Neural progenitor cell (in vitro differentiated cells): Measurements from ENCODE around the gene STAT2. TPM values are rescaled to one million over a fixed set of nuclear protein-coding genes. Genes with fewer than 3 reads are reported as not detected.

Experiments used
- DNase-seq: peaks from one replicate; pipeline ENCODE4 v3.0.0-alpha.2; 2016; ENCODE audit warnings: low spot score
- H2AFZ ChIP-seq: fragments of 200-600 bp; sonication (generic); replicated peaks from 2 replicates; pipeline ENCODE4 v1.6.1; 2016; ENCODE audit warnings: antibody characterized with exemption
- H3F3A ChIP-seq: fragments of 200-600 bp; sonication (generic); 2 replicates; pipeline ENCODE4 v1.6.1; 2016; ENCODE audit warnings: antibody characterized with exemption, low read depth
- H3K27ac ChIP-seq: fragments of 200-600 bp; sonication (generic); 2 replicates; pipeline ENCODE4 v1.5.1; 2016; ENCODE audit warnings: mild to moderate bottlenecking
- H3K27me3 ChIP-seq: fragments of 200-600 bp; sonication (generic); 2 replicates; pipeline ENCODE4 v1.6.1; 2016; ENCODE audit warnings: mild to moderate bottlenecking, moderate library complexity
- H3K36me3 ChIP-seq: fragments of 200-600 bp; sonication (generic); 2 replicates; pipeline ENCODE4 v1.5.1; 2016
- H3K4me1 ChIP-seq: fragments of 200-600 bp; sonication (generic); 2 replicates; pipeline ENCODE4 v1.6.1; 2016; ENCODE audit warnings: mixed run types
- H3K4me2 ChIP-seq: fragments of 200-600 bp; sonication (generic); 2 replicates; pipeline ENCODE4 v1.6.1; 2016
- H3K4me3 ChIP-seq: fragments of 200-600 bp; sonication (generic); 2 replicates; pipeline ENCODE4 v1.5.1; 2016
- H3K79me2 ChIP-seq: fragments of 200-600 bp; sonication (generic); 2 replicates; pipeline ENCODE4 v1.6.1; 2016; ENCODE audit warnings: low read depth
- H3K9ac ChIP-seq: fragments of 200-600 bp; sonication (generic); 2 replicates; pipeline ENCODE4 v1.6.1; 2016
- H3K9me3 ChIP-seq: fragments of 200-600 bp; sonication (generic); 2 replicates; pipeline ENCODE4 v1.5.1; 2016; ENCODE audit warnings: low read depth
- H4K20me1 ChIP-seq: fragments of 200-600 bp; sonication (generic); 2 replicates; pipeline ENCODE4 v1.6.1; 2016; ENCODE audit warnings: low read depth
- H3K27ac Mint-ChIP-seq: 3 replicates; pipeline ENCODE4 v1.8.0; 2021; ENCODE audit warnings: mixed read lengths
- H3K27me3 Mint-ChIP-seq: 2 replicates; pipeline ENCODE4 v1.8.0; 2022; ENCODE audit warnings: low read depth, mild to moderate bottlenecking, inconsistent platforms, moderate library complexity, mixed read lengths; ENCODE audit not compliant: insufficient read depth
- H3K36me3 Mint-ChIP-seq: 3 replicates; pipeline ENCODE4 v1.8.0; 2021; ENCODE audit warnings: mixed read lengths
- H3K4me1 Mint-ChIP-seq: 3 replicates; pipeline ENCODE4 v1.8.0; 2021; ENCODE audit warnings: mixed read lengths
- H3K4me3 Mint-ChIP-seq: 3 replicates; pipeline ENCODE4 v1.8.0; 2021; ENCODE audit warnings: mild to moderate bottlenecking, moderate library complexity, mixed read lengths
- H3K9me3 Mint-ChIP-seq: 3 replicates; pipeline ENCODE4 v1.8.0; 2020; ENCODE audit warnings: mixed read lengths
- CTCF ChIP-seq: fragments of 200-600 bp; sonication (generic); IDR thresholded peaks from 2 replicates; pipeline ENCODE4 v1.5.1; 2017; ENCODE audit warnings: antibody characterized with exemption, mild to moderate bottlenecking
- EZH2 ChIP-seq: fragments of 200-600 bp; sonication (generic); IDR thresholded peaks from 2 replicates; pipeline ENCODE4 v1.6.1; 2017; ENCODE audit warnings: antibody characterized with exemption, mild to moderate bottlenecking, moderate library complexity
- EZH2phosphoT487 ChIP-seq: fragments of 200-600 bp; sonication (generic); IDR thresholded peaks from 2 replicates; pipeline ENCODE4 v1.6.1; 2017; ENCODE audit warnings: antibody characterized with exemption
- total RNA-seq: library from RNA; depleted of rRNA; stranded (reverse); fragments of >200 nt; gene quantifications from 2 replicates; pipeline ENCODE4 v1.2.3, GENCODE V29; 2015; ENCODE audit warnings: low replicate concordance

STAT2 gene
- total RNA-seq, 1 donor from 2014 or later: 86.4 TPM

- no peaks in the 10 kb centered on the region for H4K20me1 ChIP-seq
- Mint-ChIP-seq H3K36me3 (peaks cover 9% of the 10 kb centered on the region), H3K9me3 (no peaks in the 10 kb centered on the region), H3K27ac (no peak overlapping the region), H3K4me1 (peaks cover 11% of the 10 kb centered on the region), H3K4me3 (peak overlapping the region; percentile 64), H3K27me3 (no peaks in the 10 kb centered on the region)
- no peak overlapping the region for H3K4me2 ChIP-seq
- H3K9ac ChIP-seq: no peak overlapping the region
- H2AFZ ChIP-seq: no peak overlapping the region
- TF ChIP-seq EZH2phosphoT487: no peak
- TF ChIP-seq CTCF: peak; percentile 44
- no peak for TF ChIP-seq EZH2
- H3K36me3 ChIP-seq: no peaks in the 10 kb centered on the region
- peaks cover 13% of the 10 kb centered on the region for H3K4me1 ChIP-seq
- H3K27ac ChIP-seq: no peak overlapping the region
- peaks cover 18% of the 10 kb centered on the region for H3F3A ChIP-seq
- H3K27me3 ChIP-seq: no peaks in the 10 kb centered on the region
- H3K9me3 ChIP-seq: no peaks in the 10 kb centered on the region
- no peak overlapping the region for H3K4me3 ChIP-seq
- peak; percentile 21 for DNase-seq
- peaks cover 24% of the 10 kb centered on the region for H3K79me2 ChIP-seq
Measured at GRCh38 chr12:56317675-56318074, 42.2 kb downstream of the STAT2 start.

DNA sequence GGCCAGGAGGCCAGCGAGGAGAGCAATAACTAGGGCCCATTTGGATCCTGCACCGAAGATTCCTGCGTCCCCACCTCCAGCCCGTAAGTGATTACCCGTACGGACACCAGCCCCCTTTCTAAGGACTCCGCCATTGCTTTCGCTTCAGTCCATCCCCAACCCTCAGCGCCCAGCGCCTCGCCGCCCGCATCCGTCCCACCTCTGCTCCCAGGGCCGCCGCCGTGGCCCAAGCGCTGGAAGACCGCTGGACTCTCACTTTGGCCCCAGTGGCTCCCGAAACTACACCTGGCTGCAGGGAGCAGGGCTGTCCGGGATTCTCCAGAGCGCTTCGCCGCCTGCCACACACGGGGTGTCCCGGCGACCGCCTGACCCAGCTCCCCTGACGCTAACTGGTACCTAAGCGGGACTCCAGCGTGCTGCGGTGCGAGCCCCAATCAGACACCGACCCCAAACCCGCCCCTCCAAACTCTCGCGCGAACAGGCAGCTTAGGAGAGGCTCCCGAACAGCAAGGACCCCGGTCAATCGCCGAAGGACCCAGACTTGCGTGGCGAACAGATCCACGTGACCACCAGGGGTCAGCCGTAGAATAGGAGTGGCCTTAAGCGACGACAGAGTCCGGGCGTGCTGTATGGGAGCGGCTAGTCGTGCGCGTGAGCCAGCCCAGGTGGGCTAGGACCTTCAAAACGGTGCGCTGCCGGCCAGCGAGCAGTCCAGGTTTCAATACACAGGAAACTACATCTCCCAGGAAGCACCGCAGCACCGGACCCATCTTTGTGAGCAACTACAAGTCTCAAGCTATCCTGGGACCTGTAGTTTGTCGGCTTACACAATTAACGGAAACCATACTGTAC, 44.1 kb downstream of the STAT2 start, which contains the start of gene CNPY2:
Gene CNPY2, minus strand, starts transcription at position 367 of the 852 bp plus-strand sequence. CDS start 771 bp downstream, outside the sequence.
- TF ChIP-seq EZH2 (no peak), CTCF (peak; percentile 43), EZH2phosphoT487 (no peak)
- Histone ChIP-seq H4K20me1 (no peaks in the 10 kb centered on the region), H3K4me1 (peaks cover 13% of the 10 kb centered on the region), H3K9me3 (no peaks in the 10 kb centered on the region), H2AFZ (peak within 1 kb of the TSS; percentile 7), H3K27ac (peak within 1 kb of the TSS; percentile 43), H3K9ac (peak within 1 kb of the TSS; percentile 83), H3K27me3 (no peaks in the 10 kb centered on the region), H3K79me2 (peaks cover 24% of the 10 kb centered on the region), H3F3A (peaks cover 18% of the 10 kb centered on the region), H3K36me3 (no peaks in the 10 kb centered on the region), H3K4me3 (peak within 1 kb of the TSS; percentile 80), H3K4me2 (peak within 1 kb of the TSS; percentile 82)
- Mint-ChIP-seq H3K4me3 (peak within 1 kb of the TSS; percentile 98), H3K36me3 (peaks cover 8% of the 10 kb centered on the region), H3K27ac (peak within 1 kb of the TSS; percentile 95), H3K4me1 (peaks cover 11% of the 10 kb centered on the region), H3K9me3 (no peaks in the 10 kb centered on the region), H3K27me3 (no peaks in the 10 kb centered on the region)
- DNase-seq: peak; percentile 98

- H3K4me1 Mint-ChIP-seq: peaks cover 11% of the 10 kb centered on the region
- Histone ChIP-seq H3K4me2 (peak overlapping the region; percentile 82), H3K27ac (peak overlapping the region; percentile 43), H3K36me3 (no peaks in the 10 kb centered on the region), H2AFZ (no peak overlapping the region), H3K27me3 (no peaks in the 10 kb centered on the region), H4K20me1 (no peaks in the 10 kb centered on the region), H3K79me2 (peaks cover 24% of the 10 kb centered on the region), H3K4me1 (peaks cover 13% of the 10 kb centered on the region), H3K9ac (peak overlapping the region; percentile 83), H3K4me3 (peak overlapping the region; percentile 80), H3F3A (peaks cover 18% of the 10 kb centered on the region), H3K9me3 (no peaks in the 10 kb centered on the region)
- TF ChIP-seq EZH2 (no peak), EZH2phosphoT487 (no peak), CTCF (no peak)
- peaks cover 8% of the 10 kb centered on the region for H3K36me3 Mint-ChIP-seq
- peak overlapping the region; percentile 98 for H3K4me3 Mint-ChIP-seq
- H3K27me3 Mint-ChIP-seq: no peaks in the 10 kb centered on the region
- no peaks in the 10 kb centered on the region for H3K9me3 Mint-ChIP-seq
- H3K27ac Mint-ChIP-seq: peak overlapping the region; percentile 95
- peak; percentile 49 for DNase-seq
Measured at GRCh38 chr12:56315249-56315621, 44.7 kb downstream of the STAT2 start.
